DOHH2 (cell line): Measurements from ENCODE around the gene GARNL3.

ENCODE experiments used
- EZH2phosphoT487 ChIP-seq: fragments of 200-600 bp; sonication (generic); IDR thresholded peaks from 2 replicates; pipeline ENCODE4 v1.6.1; 2017; ENCODE audit warnings: borderline replicate concordance, mild to moderate bottlenecking, antibody characterized with exemption, low read length, moderate library complexity, mixed read lengths
- TF ChIP-seq, protein P1 (sequence below): fragments of 200-600 bp; sonication (generic); IDR thresholded peaks from one replicate; pipeline ENCODE4 v1.5.1; 2014; ENCODE audit warnings: antibody characterized with exemption, mild to moderate bottlenecking, low read depth, low read length; ENCODE audit not compliant: poor library complexity, severe bottlenecking

DNA sequence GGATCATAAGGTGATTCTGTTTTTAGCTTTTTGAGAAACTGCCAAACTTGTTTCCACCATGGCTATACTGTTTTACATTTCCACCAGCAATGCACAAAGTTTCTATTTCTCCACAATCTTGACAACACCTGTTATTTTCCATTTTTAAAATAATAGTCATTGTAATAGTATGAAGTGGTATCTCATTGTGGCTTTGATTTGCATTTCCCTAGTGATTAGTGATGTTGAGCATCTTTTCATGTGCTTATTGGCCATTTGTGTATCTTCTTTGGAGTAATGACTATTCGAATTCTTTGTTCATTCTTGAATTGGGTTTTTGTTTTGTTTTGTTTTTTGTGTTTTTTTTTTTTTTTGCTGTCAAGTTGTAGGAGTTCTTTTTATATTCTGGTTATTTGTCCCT is 4.9 kb downstream of the GARNL3 start:
- TF ChIP-seq, protein P1, sequence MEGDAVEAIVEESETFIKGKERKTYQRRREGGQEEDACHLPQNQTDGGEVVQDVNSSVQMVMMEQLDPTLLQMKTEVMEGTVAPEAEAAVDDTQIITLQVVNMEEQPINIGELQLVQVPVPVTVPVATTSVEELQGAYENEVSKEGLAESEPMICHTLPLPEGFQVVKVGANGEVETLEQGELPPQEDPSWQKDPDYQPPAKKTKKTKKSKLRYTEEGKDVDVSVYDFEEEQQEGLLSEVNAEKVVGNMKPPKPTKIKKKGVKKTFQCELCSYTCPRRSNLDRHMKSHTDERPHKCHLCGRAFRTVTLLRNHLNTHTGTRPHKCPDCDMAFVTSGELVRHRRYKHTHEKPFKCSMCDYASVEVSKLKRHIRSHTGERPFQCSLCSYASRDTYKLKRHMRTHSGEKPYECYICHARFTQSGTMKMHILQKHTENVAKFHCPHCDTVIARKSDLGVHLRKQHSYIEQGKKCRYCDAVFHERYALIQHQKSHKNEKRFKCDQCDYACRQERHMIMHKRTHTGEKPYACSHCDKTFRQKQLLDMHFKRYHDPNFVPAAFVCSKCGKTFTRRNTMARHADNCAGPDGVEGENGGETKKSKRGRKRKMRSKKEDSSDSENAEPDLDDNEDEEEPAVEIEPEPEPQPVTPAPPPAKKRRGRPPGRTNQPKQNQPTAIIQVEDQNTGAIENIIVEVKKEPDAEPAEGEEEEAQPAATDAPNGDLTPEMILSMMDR: no peak
- no peak for TF ChIP-seq EZH2phosphoT487
